ENCODE data around the gene USP11. TPM values are rescaled to one million over a fixed set of nuclear protein-coding genes. Genes with fewer than 3 reads are reported as not detected.

Gene USP11
- total and polyA plus RNA-seq, 8 donors, result 36.2 to 126 (median 113) TPM

DNA sequence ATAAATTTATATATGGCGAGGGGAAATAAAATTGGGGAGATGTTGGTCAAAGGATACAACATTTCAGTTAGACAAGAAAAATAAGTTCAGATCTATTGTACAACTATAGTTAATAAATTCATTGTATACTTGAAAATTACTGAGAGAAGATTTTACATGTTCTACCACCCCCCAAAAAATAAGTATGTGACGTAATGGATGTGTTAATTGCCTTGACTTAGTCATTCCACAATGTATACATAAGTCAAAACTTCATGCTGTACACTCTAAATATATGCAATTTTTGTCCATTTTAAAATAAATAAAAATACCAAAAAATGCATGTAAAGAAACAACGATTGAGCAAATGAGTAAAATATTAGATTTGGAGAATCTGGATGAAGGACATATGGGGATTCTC lies 1.8 kb downstream of the USP11 start:
- Histone ChIP-seq H3K9me3 (no peaks in the 10 kb centered on the region), H3K27ac (peak overlapping the region; percentile 89 to 92), H3K4me1 (no peaks in the 10 kb centered on the region), H3K4me3 (peak overlapping the region in 1 of 2 donors; percentile 52), H3K27me3 (peaks cover 0 to 10% of the 10 kb centered on the region in 2 donors), H3K36me3 (no peaks in the 10 kb centered on the region)
- intact Hi-C loops (cut with DNase I), result no loop called here
- DNase-seq (no peak), ATAC-seq (no peak)
- TF ChIP-seq, protein P1, sequence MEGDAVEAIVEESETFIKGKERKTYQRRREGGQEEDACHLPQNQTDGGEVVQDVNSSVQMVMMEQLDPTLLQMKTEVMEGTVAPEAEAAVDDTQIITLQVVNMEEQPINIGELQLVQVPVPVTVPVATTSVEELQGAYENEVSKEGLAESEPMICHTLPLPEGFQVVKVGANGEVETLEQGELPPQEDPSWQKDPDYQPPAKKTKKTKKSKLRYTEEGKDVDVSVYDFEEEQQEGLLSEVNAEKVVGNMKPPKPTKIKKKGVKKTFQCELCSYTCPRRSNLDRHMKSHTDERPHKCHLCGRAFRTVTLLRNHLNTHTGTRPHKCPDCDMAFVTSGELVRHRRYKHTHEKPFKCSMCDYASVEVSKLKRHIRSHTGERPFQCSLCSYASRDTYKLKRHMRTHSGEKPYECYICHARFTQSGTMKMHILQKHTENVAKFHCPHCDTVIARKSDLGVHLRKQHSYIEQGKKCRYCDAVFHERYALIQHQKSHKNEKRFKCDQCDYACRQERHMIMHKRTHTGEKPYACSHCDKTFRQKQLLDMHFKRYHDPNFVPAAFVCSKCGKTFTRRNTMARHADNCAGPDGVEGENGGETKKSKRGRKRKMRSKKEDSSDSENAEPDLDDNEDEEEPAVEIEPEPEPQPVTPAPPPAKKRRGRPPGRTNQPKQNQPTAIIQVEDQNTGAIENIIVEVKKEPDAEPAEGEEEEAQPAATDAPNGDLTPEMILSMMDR (IDR thresholded peaks at IDR 0.05), result no peak

- intact Hi-C loops (cut with DNase I), result no loop called here
- Histone ChIP-seq H3K27me3 (peaks cover 0 to 10% of the 10 kb centered on the region in 2 donors), H3K36me3 (peaks cover 0 to 7% of the 10 kb centered on the region in 2 donors), H3K27ac (peak overlapping the region in 1 of 2 donors; percentile 14), H3K4me3 (no peak overlapping the region), H3K9me3 (no peaks in the 10 kb centered on the region), H3K4me1 (no peaks in the 10 kb centered on the region)
- TF ChIP-seq, protein P1 (IDR thresholded peaks at IDR 0.05), result no peak
- no peak for DNase-seq
- no peak for ATAC-seq
These were observed 2.9 kb downstream of the USP11 start for GRCh38 chrX:47235691-47236103.

- ATAC-seq (no peak), DNase-seq (no peak)
- H3K27ac ChIP-seq, result no peak overlapping the region
- intact Hi-C loops (cut with DNase I), result no loop called here
- peaks cover 0 to 10% of the 10 kb centered on the region in 2 donors for H3K27me3 ChIP-seq
- no peaks in the 10 kb centered on the region for H3K4me1 ChIP-seq
- H3K9me3 ChIP-seq, result no peaks in the 10 kb centered on the region
- TF ChIP-seq, protein P1 (IDR thresholded peaks at IDR 0.05), result no peak
- H3K36me3 ChIP-seq, result peaks cover 0 to 33% of the 10 kb centered on the region in 2 donors
- no peak overlapping the region for H3K4me3 ChIP-seq
These were observed 6.4 kb downstream of the USP11 start for GRCh38 chrX:47239199-47239598.

- Histone ChIP-seq H3K4me3 (no peak overlapping the region), H3K27me3 (peaks cover 0 to 10% of the 10 kb centered on the region in 2 donors), H3K36me3 (peaks cover 0 to 41% of the 10 kb centered on the region in 2 donors), H3K27ac (no peak overlapping the region), H3K4me1 (no peaks in the 10 kb centered on the region), H3K9me3 (no peaks in the 10 kb centered on the region)
- TF ChIP-seq, protein P1 (IDR thresholded peaks at IDR 0.05), result no peak
- no peak for DNase-seq
- ATAC-seq, result no peak
- intact Hi-C loops (cut with DNase I), result no loop called here
These were observed 7.2 kb downstream of the USP11 start for GRCh38 chrX:47239898-47240545.

DNA sequence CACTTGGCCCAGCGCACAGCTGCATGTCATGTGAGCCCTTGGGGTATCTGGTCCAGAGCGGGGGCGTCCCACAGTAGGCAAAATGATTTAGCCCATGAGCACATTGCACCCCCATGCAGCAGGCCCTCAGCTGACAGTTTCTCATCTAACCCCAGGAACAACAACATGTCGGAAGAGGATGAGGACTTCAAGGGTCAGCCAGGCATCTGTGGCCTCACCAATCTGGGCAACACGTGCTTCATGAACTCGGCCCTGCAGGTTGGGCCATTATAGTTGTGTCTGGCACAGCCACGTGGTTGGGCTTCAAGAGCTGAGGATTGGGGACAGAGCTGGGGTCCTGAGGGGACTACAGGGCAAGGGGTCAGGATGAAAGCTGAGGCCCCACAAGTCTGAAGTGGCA lies 7.8 kb downstream of the USP11 start:
- TF ChIP-seq, protein P1 (IDR thresholded peaks at IDR 0.05), result no peak
- intact Hi-C loops (cut with DNase I), result no loop called here
- DNase-seq, result no peak
- H3K4me1 ChIP-seq, result no peaks in the 10 kb centered on the region
- no peaks in the 10 kb centered on the region for H3K9me3 ChIP-seq
- no peak for ATAC-seq
- H3K27me3 ChIP-seq, result peaks cover 0 to 5% of the 10 kb centered on the region in 2 donors
- peaks cover 0 to 47% of the 10 kb centered on the region in 2 donors for H3K36me3 ChIP-seq
- H3K27ac ChIP-seq, result no peak overlapping the region
- H3K4me3 ChIP-seq, result no peak overlapping the region
